ENCODE measurements around the gene JAG2. TPM values are rescaled to one million over a fixed set of nuclear protein-coding genes. Genes with fewer than 3 reads are reported as not detected.
A peak's percentile ranks its signal among the peaks of the same experiment; 100 is the strongest.

The JAG2 gene
- total RNA-seq, 2 donors from 2014 or later, result 0.55 to 1.2 TPM

GRCh38 chr14:105138021-105138541 lies 30.5 kb downstream of the JAG2 start:
- H3K27ac Mint-ChIP-seq, result no peak overlapping the region
- H3K36me3 Mint-ChIP-seq (ENCODE audit: low read depth), result no peaks in the 10 kb centered on the region
- no peaks in the 10 kb centered on the region for H3K4me1 Mint-ChIP-seq
- ATAC-seq (no peak), DNase-seq (no peak)
- H3K4me3 Mint-ChIP-seq, result no peak overlapping the region
- H3K9me3 ChIP-seq (ENCODE audit: control insufficient read depth, low read length, poor library complexity, severe bottlenecking), result no peaks in the 10 kb centered on the region
- H3K27me3 Mint-ChIP-seq, result peaks cover 14% of the 10 kb centered on the region

- H3K27ac Mint-ChIP-seq, result no peak overlapping the region
Measured at GRCh38 chr14:105137481-105138020, 31.0 kb downstream of the JAG2 start.

GRCh38 chr14:105136401-105137322 lies 31.9 kb downstream of the JAG2 start:
- H3K36me3 Mint-ChIP-seq (ENCODE audit: low read depth), result no peaks in the 10 kb centered on the region
- H3K4me3 Mint-ChIP-seq, result no peak overlapping the region
- ATAC-seq, result no peak
- no peaks in the 10 kb centered on the region for H3K9me3 ChIP-seq (ENCODE audit: control insufficient read depth, low read length, poor library complexity, severe bottlenecking)
- no peak for DNase-seq
- no peak overlapping the region for H3K27ac Mint-ChIP-seq
- peaks cover 14% of the 10 kb centered on the region for H3K27me3 Mint-ChIP-seq
- H3K4me1 Mint-ChIP-seq, result no peaks in the 10 kb centered on the region

More at GRCh38 chr14:105137481-105138020, 31.0 kb downstream of the JAG2 start:
- DNase-seq, result no peak
- no peak for ATAC-seq
- no peaks in the 10 kb centered on the region for H3K36me3 Mint-ChIP-seq (ENCODE audit: low read depth)
- H3K9me3 ChIP-seq (ENCODE audit: control insufficient read depth, low read length, poor library complexity, severe bottlenecking), result no peaks in the 10 kb centered on the region
- H3K27me3 Mint-ChIP-seq, result peaks cover 14% of the 10 kb centered on the region
- H3K4me1 Mint-ChIP-seq, result no peaks in the 10 kb centered on the region
- H3K4me3 Mint-ChIP-seq, result no peak overlapping the region

GRCh38 chr14:105135700-105136395 lies 32.7 kb downstream of the JAG2 start:
- DNase-seq (no peak), ATAC-seq (no peak)
- H3K4me1 Mint-ChIP-seq, result no peaks in the 10 kb centered on the region

GRCh38 chr14:105132921-105133654 lies 35.5 kb downstream of the JAG2 start:
- Mint-ChIP-seq H3K4me1 (no peaks in the 10 kb centered on the region), H3K4me3 (no peak overlapping the region), H3K36me3 (ENCODE audit: low read depth) (no peaks in the 10 kb centered on the region), H3K27ac (no peak overlapping the region), H3K27me3 (peaks cover 14% of the 10 kb centered on the region)
- DNase-seq (no peak), ATAC-seq (no peak)
- H3K9me3 ChIP-seq (ENCODE audit: control insufficient read depth, low read length, poor library complexity, severe bottlenecking), result no peaks in the 10 kb centered on the region

More at GRCh38 chr14:105135700-105136395, 32.7 kb downstream of the JAG2 start:
- no peaks in the 10 kb centered on the region for H3K9me3 ChIP-seq (ENCODE audit: control insufficient read depth, low read length, poor library complexity, severe bottlenecking)
- no peaks in the 10 kb centered on the region for H3K36me3 Mint-ChIP-seq (ENCODE audit: low read depth)
- peaks cover 14% of the 10 kb centered on the region for H3K27me3 Mint-ChIP-seq
- no peak overlapping the region for H3K4me3 Mint-ChIP-seq
- no peak overlapping the region for H3K27ac Mint-ChIP-seq

GRCh38 chr14:105131241-105131640 lies 37.3 kb downstream of the JAG2 start:
- H3K4me1 Mint-ChIP-seq, result peaks cover 2% of the 10 kb centered on the region
- peaks cover 21% of the 10 kb centered on the region for H3K27me3 Mint-ChIP-seq
- no peaks in the 10 kb centered on the region for H3K9me3 ChIP-seq (ENCODE audit: control insufficient read depth, low read length, poor library complexity, severe bottlenecking)
- ATAC-seq (no peak), DNase-seq (no peak)
- no peaks in the 10 kb centered on the region for H3K36me3 Mint-ChIP-seq (ENCODE audit: low read depth)
- no peak overlapping the region for H3K4me3 Mint-ChIP-seq
- no peak overlapping the region for H3K27ac Mint-ChIP-seq

- no peaks in the 10 kb centered on the region for H3K9me3 ChIP-seq (ENCODE audit: control insufficient read depth, low read length, poor library complexity, severe bottlenecking)
- no peak overlapping the region for H3K27ac Mint-ChIP-seq
- no peak overlapping the region for H3K4me3 Mint-ChIP-seq
- peaks cover 28% of the 10 kb centered on the region for H3K27me3 Mint-ChIP-seq
- DNase-seq (no peak), ATAC-seq (no peak)
- no peaks in the 10 kb centered on the region for H3K36me3 Mint-ChIP-seq (ENCODE audit: low read depth)
- H3K4me1 Mint-ChIP-seq, result peaks cover 7% of the 10 kb centered on the region
Measured at GRCh38 chr14:105128059-105128458, 40.5 kb downstream of the JAG2 start.

GRCh38 chr14:105126981-105127329 lies 41.6 kb downstream of the JAG2 start:
- H3K36me3 Mint-ChIP-seq (ENCODE audit: low read depth), result no peaks in the 10 kb centered on the region
- H3K4me1 Mint-ChIP-seq, result peaks cover 7% of the 10 kb centered on the region
- no peak overlapping the region for H3K4me3 Mint-ChIP-seq
- DNase-seq (no peak), ATAC-seq (no peak)
- peaks cover 33% of the 10 kb centered on the region for H3K27me3 Mint-ChIP-seq
- H3K27ac Mint-ChIP-seq, result no peak overlapping the region
- no peaks in the 10 kb centered on the region for H3K9me3 ChIP-seq (ENCODE audit: control insufficient read depth, low read length, poor library complexity, severe bottlenecking)

GRCh38 chr14:105126126-105126980 lies 42.2 kb downstream of the JAG2 start:
- no peaks in the 10 kb centered on the region for H3K36me3 Mint-ChIP-seq (ENCODE audit: low read depth)
- ATAC-seq, result no peak
- no peak for DNase-seq
- H3K4me3 Mint-ChIP-seq, result no peak overlapping the region
- peaks cover 35% of the 10 kb centered on the region for H3K27me3 Mint-ChIP-seq
- peaks cover 7% of the 10 kb centered on the region for H3K4me1 Mint-ChIP-seq
- H3K9me3 ChIP-seq (ENCODE audit: control insufficient read depth, low read length, poor library complexity, severe bottlenecking), result peaks cover 2% of the 10 kb centered on the region
- H3K27ac Mint-ChIP-seq, result no peak overlapping the region

GRCh38 chr14:105124823-105125222 lies 43.8 kb downstream of the JAG2 start:
- Mint-ChIP-seq H3K27me3 (peaks cover 47% of the 10 kb centered on the region), H3K4me3 (peak overlapping the region; percentile 33), H3K4me1 (peaks cover 7% of the 10 kb centered on the region), H3K36me3 (ENCODE audit: low read depth) (peaks cover 2% of the 10 kb centered on the region), H3K27ac (no peak overlapping the region)
- no peak for DNase-seq
- H3K9me3 ChIP-seq (ENCODE audit: control insufficient read depth, low read length, poor library complexity, severe bottlenecking), result peaks cover 8% of the 10 kb centered on the region
- no peak for ATAC-seq

GRCh38 chr14:105123981-105124765 lies 44.4 kb downstream of the JAG2 start:
- ATAC-seq (no peak), DNase-seq (no peak)
- Mint-ChIP-seq H3K27me3 (peaks cover 53% of the 10 kb centered on the region), H3K27ac (no peak overlapping the region), H3K4me1 (peaks cover 7% of the 10 kb centered on the region), H3K4me3 (peak overlapping the region; percentile 33), H3K36me3 (ENCODE audit: low read depth) (peaks cover 2% of the 10 kb centered on the region)
- H3K9me3 ChIP-seq (ENCODE audit: control insufficient read depth, low read length, poor library complexity, severe bottlenecking), result peaks cover 8% of the 10 kb centered on the region
